Muscle of leg (tissue), 11 donors: ENCODE measurements around the gene CTNNA1. TPM values are rescaled to one million over a fixed set of nuclear protein-coding genes. Genes with fewer than 3 reads are reported as not detected.
"Not testable (repeated sequence)": the region's sequence is repeated elsewhere in the genome, so short reads cannot be mapped to it uniquely, and the experiment has no call there.

ENCODE experiments used
- DNase-seq: peaks from one replicate; pipeline ENCODE4 v3.0.0; 2013
- H3K27ac ChIP-seq: one replicate; pipeline ENCODE4 v1.5.1; 2013; ENCODE audit warnings: mild to moderate bottlenecking, low read length, control low read depth
- H3K27me3 ChIP-seq: one replicate; pipeline ENCODE4 v1.6.1; 2013; ENCODE audit warnings: low read length; ENCODE audit not compliant: control insufficient read depth, insufficient read depth
- H3K36me3 ChIP-seq: one replicate; pipeline ENCODE4 v1.6.1; 2013; ENCODE audit warnings: low read length; ENCODE audit not compliant: control insufficient read depth, insufficient read depth
- H3K4me1 ChIP-seq: one replicate; pipeline ENCODE4 v1.6.1; 2013; ENCODE audit warnings: low read length; ENCODE audit not compliant: control insufficient read depth, insufficient read depth
- H3K4me3 ChIP-seq: one replicate; pipeline ENCODE4 v1.5.1; 2013; ENCODE audit warnings: low read length, control low read depth
- H3K9me3 ChIP-seq: replicated peaks from 2 replicates; pipeline ENCODE4 v1.6.1; 2013; ENCODE audit warnings: low read depth, low read length; ENCODE audit not compliant: control insufficient read depth
- WGBS: methylation state at CpG from one replicate; pipeline ENCODE4 v1.1.5; 2013; ENCODE audit warnings: missing lambda C conversion rate; ENCODE audit not compliant: insufficient coverage; 5-methylcytosine and 5-hydroxymethylcytosine counted together
- polyA plus RNA-seq, 8 donors: library from polyadenylated mRNA; unstranded; fragments of 120-200 nt; gene quantifications; one replicate each; pipeline versions ENCODE4 v1.2.1 to v1.2.3, GENCODE V29; 2013; ENCODE audit warnings: inconsistent platforms in 1 of 8, low replicate concordance in 1 of 8; ENCODE audit not compliant: insufficient read length in 8 of 8, insufficient read depth in 1 of 8
- total RNA-seq: library from RNA; stranded (reverse); fragments of 120-200 nt; gene quantifications from one replicate; pipeline ENCODE4 v1.2.4, GENCODE V29; 2013

Gene CTNNA1
- total and polyA plus RNA-seq, 9 donors = 247 to 344 (median 297) TPM

DNA sequence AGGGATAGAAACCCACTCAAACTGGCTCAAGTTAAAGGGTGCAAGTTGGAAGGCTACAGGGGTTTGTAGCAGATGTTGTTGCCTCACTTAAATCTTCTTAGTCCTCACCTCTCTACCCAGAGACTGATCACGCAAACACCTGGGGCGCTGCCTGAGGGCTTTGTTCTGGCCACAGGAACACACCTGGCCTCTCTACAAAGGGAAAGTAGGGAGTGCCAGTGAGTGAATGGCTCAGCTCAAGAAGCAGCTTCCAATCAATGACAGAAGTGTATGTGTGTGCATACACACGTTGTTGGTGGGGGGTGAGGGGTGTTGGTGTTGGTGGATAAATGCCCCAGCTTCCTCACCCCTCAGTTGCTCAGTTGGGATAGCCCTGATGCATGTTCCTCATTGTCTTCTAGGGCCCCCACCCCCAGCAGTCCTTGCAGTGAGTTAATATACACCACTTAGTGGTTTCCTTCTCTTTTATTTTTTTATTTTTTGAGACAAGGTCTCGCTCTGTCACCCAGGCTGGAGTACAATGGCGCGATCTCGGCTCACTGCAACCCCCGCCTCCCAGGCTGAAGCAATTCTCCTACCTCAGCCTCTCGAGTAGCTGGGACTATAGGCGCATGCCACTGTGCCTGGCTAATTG lies 30.6 kb upstream of the CTNNA1 start:
- 84% methylated on average over 5 of the region's 10 CpGs for WGBS

DNA sequence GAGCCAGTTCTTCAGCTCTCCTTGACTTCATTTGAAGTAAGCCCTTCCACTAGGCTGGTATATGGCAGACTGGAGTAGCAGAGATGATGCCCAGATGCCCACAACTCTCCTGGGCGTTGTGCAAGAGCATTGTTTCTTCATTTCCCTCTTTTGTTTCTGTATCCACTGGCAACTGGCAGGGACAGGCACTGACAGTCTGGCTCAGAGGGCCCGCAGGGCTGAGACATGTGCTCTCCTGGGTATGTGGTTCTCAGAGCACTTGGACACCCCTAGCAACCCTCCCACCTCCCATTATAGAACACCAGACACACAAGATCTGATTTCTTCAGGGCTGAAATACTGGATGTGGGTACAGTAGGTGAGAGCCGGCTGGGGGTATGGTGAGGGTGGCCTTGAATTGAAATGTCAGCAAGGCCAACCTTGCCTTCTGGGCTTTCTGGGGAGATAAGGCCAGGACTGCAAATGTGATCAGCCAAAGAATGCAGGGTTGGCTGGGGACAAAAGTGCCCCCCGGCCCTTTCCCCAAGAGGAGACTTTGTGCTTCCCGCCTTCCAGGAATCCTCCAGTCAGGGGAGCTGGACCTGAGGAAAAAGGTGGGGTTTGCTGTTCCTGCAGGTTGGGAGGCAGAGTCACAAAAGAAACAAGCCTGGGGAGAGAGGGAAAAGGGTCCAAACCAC lies 28.6 kb upstream of the CTNNA1 start:
- peak; percentile 29 for DNase-seq
- no peaks in the 10 kb centered on the region for H3K36me3 ChIP-seq
- H3K27ac ChIP-seq = no peak overlapping the region
- H3K27me3 ChIP-seq = peaks cover 3% of the 10 kb centered on the region
- H3K9me3 ChIP-seq = no peaks in the 10 kb centered on the region
- H3K4me1 ChIP-seq = peaks cover 23% of the 10 kb centered on the region
- no peak overlapping the region for H3K4me3 ChIP-seq
- 82% methylated on average over 4 of the region's 5 CpGs for WGBS

More for the DNA sequence above, 30.6 kb upstream of the CTNNA1 start:
- Histone ChIP-seq H3K27ac (no peak overlapping the region), H3K4me3 (no peak overlapping the region), H3K36me3 (no peaks in the 10 kb centered on the region), H3K9me3 (no peaks in the 10 kb centered on the region), H3K27me3 (peaks cover 3% of the 10 kb centered on the region), H3K4me1 (peaks cover 23% of the 10 kb centered on the region)
- DNase-seq = no peak

DNA sequence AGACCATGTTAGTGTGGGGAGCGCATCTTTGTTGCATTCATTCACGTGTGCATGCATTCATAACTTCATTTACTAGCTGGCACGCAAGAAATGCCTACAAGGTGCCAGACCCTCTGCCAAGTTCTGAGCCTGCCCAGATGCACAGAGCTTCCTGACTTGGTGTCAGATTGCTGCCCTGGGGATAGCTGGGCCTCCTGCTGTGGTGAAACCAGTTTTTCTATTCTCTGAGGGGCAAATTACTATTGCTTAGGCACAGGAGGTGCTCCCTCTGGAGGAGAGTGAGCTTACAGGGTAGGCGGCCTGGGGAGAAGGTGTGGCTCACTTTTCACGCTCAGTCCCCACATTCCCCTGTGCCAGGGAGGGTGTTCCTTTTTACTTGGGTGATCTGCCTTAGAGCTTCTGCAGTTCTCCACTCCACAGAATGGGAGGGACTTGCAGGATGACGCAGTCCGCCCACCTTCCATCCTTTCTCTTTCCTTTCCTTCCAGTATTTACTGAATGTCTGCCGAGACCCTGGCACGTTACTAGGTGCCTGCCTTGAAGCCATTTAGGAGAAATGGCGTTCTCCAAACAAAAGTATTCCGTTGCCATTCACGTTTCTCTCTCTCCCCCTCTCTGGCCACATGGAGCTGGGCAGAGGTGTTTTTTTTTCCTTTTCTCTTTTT lies 27.9 kb upstream of the CTNNA1 start:
- H3K9me3 ChIP-seq = no peaks in the 10 kb centered on the region
- peak overlapping the region; percentile 69 for H3K27ac ChIP-seq
- peak; percentile 71 for DNase-seq
- peaks cover 23% of the 10 kb centered on the region for H3K4me1 ChIP-seq
- H3K27me3 ChIP-seq = peaks cover 3% of the 10 kb centered on the region
- 48% methylated on average over 7 of the region's 12 CpGs for WGBS
- H3K4me3 ChIP-seq = no peak overlapping the region
- no peaks in the 10 kb centered on the region for H3K36me3 ChIP-seq

DNA sequence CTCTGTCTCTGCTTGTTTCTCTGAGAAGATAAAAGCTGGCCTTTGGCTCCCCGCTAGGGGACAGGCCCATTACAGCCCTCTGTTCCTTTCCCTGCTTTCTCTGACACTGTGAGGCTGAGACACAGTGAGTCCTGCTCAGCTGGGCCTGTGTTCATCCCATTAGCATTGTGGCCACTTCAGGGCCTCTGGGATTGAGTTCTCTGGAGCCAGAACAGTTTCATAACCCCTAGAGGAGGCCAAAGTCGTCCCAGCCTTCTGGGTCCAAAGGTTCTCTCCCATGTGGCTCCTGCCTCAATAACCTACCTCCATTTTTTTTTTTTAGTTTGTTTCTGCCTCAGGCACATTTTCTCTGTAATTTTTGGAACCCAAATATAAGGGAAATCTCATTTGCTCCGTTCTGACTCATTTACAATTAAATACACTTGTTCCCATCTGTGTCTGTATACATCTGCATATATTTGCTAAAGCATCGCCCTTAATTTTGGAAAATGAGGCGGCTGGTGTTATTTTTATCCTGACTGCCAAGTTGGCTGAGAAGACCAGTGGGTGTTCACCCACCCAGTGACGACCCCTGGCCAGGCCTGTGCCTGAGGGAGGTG lies 27.3 kb upstream of the CTNNA1 start:
- H3K27me3 ChIP-seq = peaks cover 3% of the 10 kb centered on the region
- H3K4me3 ChIP-seq = no peak overlapping the region
- H3K36me3 ChIP-seq = no peaks in the 10 kb centered on the region
- peaks cover 23% of the 10 kb centered on the region for H3K4me1 ChIP-seq
- WGBS = 50% methylated on average over 3 of the region's 6 CpGs
- no peak for DNase-seq
- peak overlapping the region; percentile 69 for H3K27ac ChIP-seq
- H3K9me3 ChIP-seq = no peaks in the 10 kb centered on the region

DNA sequence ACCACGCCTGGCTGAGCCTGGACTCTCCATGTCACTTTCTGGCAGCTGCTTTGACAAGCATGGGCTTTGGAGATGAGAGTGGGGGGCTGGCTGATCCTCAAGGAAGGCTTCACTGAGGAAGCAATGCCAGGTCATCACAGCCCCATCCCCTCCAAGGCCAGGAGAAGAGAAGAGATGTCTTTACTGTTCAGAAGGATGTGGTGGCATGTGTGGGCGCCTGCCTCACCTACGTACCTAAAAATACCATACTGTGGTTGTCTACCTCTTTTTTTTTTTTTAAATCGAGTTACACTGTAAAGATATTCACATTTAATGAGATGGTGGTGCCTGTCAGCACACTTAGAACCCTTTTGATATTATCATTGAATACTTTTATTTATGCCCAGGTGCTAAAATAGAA lies 26.4 kb upstream of the CTNNA1 start:
- no peak overlapping the region for H3K4me3 ChIP-seq
- peaks cover 23% of the 10 kb centered on the region for H3K4me1 ChIP-seq
- WGBS = no CpG with 5 or more reads among the region's 4 CpGs
- no peak overlapping the region for H3K27ac ChIP-seq
- no peaks in the 10 kb centered on the region for H3K9me3 ChIP-seq
- DNase-seq = no peak
- H3K27me3 ChIP-seq = peaks cover 3% of the 10 kb centered on the region
- no peaks in the 10 kb centered on the region for H3K36me3 ChIP-seq

DNA sequence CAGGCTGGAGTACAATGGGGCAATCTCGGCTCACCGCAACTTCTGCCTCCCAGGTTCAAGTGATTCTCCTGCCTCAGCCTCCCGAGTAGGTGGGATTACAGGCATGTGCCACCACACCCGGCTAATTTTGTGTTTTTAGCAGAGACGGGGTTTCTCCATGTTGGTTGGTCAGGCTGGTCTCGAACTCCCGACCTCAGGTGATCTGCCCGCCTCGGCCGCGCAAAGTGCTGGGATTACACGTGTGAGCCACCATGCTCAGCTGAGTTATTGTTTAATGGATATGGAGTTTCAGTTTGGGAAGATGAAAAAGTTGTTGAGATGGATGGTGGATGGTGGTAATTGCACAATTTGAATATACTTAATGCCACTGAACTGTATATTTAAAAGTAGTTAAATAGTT lies 22.7 kb upstream of the CTNNA1 start:
- not testable (repeated sequence) for H3K27ac ChIP-seq, H3K9me3 ChIP-seq, DNase-seq, H3K36me3 ChIP-seq, H3K4me1 ChIP-seq, H3K4me3 ChIP-seq, H3K27me3 ChIP-seq
- 88% methylated on average over 12 of the region's 12 CpGs for WGBS

DNA sequence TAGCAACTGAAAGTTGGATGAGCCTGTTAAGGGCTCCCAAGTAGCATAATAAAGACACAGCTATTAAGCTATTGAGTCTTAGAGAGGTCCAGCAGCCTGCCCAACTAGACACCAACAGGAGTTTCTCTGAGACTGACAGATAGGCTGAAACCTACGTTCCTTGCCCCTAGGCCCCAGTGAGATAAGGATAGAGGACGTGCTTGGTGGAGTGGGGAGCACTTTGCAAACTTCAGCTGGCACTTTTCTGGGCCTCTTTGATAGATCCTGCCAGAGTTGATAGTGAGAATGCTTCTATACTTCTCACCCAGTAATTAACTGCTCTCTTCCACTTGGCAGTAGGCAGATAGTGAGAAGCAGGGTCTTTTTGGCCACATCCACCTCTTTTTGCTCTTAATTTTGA lies 20.8 kb upstream of the CTNNA1 start:
- Histone ChIP-seq H3K36me3 (no peaks in the 10 kb centered on the region), H3K27me3 (no peaks in the 10 kb centered on the region)

DNA sequence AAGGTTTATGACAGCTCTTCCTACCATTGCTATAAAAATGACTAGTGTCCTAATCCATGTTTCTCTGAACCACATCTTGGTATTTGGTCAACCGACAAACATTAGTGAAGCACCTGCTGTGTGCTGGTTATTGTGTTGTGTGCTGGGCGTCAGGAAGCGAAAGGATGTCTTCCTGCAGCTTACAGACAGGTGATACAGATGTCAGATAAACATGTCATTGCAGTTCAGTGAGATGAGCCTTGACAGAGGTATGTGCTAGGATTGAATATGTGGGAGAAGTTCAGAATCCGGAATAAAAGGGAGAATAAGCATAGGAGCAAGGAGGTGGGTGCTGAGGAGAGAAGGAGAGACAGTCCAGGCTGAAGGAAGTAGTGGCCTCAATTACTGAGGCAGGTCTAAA lies 20.3 kb upstream of the CTNNA1 start:
- Histone ChIP-seq H3K4me1 (no peaks in the 10 kb centered on the region), H3K9me3 (no peaks in the 10 kb centered on the region), H3K27ac (no peak overlapping the region), H3K36me3 (no peaks in the 10 kb centered on the region), H3K4me3 (no peak overlapping the region), H3K27me3 (no peaks in the 10 kb centered on the region)
- DNase-seq = no peak
- WGBS = 89% methylated on average over 4 of the region's 4 CpGs

More for the DNA sequence above, 20.8 kb upstream of the CTNNA1 start:
- Histone ChIP-seq H3K4me1 (no peaks in the 10 kb centered on the region), H3K4me3 (no peak overlapping the region), H3K9me3 (no peaks in the 10 kb centered on the region), H3K27ac (no peak overlapping the region)
- no CpG with 5 or more reads among the region's 2 CpGs for WGBS
- DNase-seq = no peak

DNA sequence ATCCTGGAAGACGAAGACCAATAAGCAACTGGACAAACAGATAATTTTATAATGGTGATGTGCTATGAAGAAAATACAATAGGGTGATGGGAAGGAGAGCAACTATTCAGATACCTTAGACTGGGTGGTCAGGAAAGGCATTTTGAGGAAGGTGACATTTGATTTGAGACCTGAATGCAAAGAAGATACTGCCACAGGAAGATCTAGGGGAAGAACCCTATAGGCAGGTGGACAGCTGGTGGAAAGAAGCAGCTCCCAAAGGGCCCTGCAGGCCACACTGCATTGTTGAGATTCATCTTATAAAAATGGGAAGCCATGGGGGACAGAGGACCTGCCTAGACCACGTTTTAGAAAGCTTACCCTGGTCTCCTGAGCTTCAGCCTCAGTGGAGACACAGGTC lies 19.7 kb upstream of the CTNNA1 start:
- Histone ChIP-seq H3K9me3 (no peaks in the 10 kb centered on the region), H3K4me1 (no peaks in the 10 kb centered on the region), H3K4me3 (no peak overlapping the region), H3K27me3 (no peaks in the 10 kb centered on the region), H3K27ac (no peak overlapping the region), H3K36me3 (no peaks in the 10 kb centered on the region)
- WGBS = 72% methylated on average over 2 of the region's 2 CpGs
- no peak for DNase-seq

DNA sequence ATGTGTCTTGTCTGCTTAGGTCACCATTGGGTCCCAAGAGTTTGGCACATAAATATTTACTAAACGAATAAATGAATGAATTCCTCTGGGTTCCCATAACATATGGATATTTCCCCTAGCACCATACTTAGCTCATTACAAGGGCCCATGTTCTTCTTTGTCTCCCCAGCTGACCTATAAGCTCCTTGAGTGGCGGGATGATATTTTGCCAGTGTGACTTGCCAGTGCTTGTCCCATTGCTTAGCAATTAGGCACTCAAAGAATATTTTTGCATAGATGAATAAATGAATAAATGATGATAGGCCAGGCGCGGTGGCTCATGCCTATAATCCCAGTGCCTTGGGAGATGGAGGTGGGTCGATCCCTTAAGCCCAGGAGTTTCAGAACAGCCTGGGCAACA lies 16.9 kb upstream of the CTNNA1 start:
- no peaks in the 10 kb centered on the region for H3K9me3 ChIP-seq
- no peaks in the 10 kb centered on the region for H3K36me3 ChIP-seq
- H3K27me3 ChIP-seq = no peaks in the 10 kb centered on the region
- H3K4me3 ChIP-seq = no peak overlapping the region
- no peaks in the 10 kb centered on the region for H3K4me1 ChIP-seq
- H3K27ac ChIP-seq = no peak overlapping the region
- DNase-seq = no peak
- WGBS = 86% methylated on average over 1 of the region's 5 CpGs
